GM21360 (cell line): ENCODE results near the gene ARID3C.

Experiments
- ATAC-seq: cut with Tn5 transposase; IDR thresholded peaks from one replicate; pipeline ENCODE4 v1.9.1; 2021; ENCODE audit warnings: mild to moderate bottlenecking, moderate library complexity; ENCODE audit not compliant: unreplicated experiment

The ARID3C gene

DNA sequence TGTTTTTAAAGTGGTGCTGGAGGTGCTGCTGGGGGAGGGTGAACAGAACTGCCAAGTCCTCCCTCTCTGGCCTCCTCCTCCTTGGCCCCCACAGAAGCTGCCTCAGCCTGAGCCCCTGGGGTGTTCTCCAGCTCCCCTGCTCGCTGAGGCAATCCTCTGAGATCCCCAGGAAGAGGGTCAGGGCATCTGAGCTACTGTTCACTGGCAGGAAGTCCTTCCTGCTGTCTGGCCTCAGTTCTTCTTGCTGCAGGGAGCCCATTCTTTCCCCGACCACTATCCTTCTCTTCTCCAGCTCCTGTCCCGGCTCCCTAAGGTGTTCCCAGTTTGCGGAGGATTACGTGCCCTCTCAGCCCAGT, 49.1 kb downstream of the ARID3C start:
- no peak for ATAC-seq

DNA sequence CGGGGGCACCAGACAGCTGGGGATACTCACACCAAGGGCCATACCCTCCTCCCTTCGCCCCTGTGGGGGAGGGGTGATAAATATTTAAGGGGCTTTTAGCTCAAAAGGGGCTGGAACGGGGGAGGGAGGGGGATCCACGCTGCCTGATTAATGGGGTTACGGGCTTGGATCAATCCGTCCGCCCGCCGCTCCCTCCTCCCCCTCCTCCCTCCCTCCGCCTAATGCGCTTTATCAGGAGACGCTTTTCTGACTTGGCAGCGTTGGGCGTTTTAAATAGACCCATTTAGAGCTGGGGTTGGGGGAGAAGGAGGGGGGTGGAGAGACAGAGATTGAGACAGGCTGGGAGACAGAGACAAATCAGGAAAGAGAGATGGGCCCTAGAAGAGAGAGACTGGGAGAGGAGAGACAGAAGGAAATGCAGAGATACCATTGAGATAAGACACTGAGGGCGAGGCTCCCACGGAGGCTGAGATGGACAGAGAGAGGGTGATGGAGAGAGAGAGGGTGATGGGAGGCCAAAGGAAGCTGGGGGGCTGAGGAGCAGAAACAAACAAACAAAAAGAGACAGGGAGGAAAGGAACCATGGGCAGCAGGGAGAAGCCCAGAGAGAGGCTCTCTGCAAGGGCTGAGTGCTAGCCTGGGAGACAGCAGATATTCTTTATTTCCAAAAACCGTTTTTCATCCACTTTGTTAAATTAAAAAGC, 49.6 kb downstream of the ARID3C start:
- ATAC-seq = no peak

DNA sequence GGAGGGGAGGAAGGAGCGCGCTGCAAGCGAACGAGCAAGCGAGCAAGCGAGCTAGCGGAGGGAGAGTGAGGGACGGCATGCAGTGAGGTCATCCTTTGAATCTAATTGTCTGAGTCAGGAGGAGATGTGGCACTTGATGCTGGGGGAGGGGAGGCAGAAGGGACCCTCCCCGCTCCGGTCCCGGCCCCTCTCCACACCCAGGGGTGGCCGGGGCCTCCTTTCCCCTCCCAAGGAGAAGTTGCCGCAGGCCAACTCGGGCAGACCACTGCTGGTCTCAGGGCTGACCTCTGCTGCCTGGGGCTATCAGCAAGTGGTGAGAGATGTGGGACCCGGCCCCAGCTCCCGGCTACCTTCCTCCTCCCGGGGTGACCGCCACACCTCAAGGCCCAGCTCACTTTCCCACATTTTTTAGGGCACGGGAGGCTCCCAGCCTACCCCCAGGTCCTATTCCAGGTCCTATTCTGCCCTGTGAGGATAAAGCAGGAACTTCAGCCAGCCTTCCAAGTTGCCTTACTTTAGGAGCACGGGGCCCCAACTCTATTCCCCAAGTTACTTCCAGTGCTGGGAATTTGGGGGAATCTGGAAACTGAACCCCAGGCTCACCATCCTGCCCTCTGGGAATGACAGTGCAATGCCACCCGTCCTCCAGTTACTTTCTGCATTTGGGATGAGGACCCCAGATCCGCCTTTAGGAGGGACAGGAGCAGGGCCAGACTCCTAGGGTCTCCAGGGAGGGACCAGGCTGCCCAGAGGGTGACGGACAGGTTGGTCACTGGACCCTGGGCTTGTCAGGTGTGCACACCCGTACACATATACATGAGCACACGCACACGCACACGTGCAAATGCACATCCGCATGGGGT, 50.4 kb downstream of the ARID3C start:
- ATAC-seq = no peak

DNA sequence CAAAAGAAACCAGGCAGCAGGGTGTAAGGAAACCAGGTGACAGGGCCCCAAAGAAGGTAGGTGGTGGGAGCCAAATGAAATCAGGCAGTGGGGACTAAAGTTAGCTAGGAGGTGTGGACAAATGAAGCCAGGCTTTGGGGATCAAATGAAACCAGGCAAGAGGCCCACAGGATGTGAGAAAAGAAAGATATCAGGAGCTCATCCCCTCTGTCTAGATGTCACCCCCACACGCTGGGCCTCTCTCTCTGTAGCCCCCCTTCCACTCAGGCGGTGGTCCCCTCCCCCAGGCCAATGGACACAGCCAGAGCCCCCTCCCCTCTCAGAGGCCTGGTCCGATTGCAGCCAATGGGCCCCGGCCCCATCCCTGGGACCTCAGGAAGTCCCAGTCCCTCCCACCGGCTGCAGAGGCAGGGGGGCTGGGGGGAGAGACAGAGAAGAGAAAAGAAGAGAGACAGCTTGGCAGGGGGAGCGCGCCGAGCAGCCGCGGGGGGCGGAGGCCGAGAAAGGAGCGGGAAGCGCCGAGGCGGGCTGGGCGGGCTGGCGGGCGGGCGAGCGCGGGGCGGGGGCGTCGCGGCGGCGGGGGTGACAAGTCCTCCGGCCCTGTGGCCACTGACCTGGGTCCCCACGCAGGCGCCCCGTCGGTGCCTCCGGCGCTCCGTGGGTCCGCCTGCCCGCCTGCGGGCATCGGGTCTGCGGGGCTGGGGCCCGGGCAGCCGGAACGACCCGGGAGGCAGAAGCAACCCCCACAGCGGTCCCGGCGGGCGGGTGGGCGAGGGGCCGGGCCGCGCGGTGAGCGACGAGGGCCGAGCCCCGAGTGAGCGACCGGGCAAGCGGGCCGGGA, 51.2 kb downstream of the ARID3C start:
- no peak for ATAC-seq

DNA sequence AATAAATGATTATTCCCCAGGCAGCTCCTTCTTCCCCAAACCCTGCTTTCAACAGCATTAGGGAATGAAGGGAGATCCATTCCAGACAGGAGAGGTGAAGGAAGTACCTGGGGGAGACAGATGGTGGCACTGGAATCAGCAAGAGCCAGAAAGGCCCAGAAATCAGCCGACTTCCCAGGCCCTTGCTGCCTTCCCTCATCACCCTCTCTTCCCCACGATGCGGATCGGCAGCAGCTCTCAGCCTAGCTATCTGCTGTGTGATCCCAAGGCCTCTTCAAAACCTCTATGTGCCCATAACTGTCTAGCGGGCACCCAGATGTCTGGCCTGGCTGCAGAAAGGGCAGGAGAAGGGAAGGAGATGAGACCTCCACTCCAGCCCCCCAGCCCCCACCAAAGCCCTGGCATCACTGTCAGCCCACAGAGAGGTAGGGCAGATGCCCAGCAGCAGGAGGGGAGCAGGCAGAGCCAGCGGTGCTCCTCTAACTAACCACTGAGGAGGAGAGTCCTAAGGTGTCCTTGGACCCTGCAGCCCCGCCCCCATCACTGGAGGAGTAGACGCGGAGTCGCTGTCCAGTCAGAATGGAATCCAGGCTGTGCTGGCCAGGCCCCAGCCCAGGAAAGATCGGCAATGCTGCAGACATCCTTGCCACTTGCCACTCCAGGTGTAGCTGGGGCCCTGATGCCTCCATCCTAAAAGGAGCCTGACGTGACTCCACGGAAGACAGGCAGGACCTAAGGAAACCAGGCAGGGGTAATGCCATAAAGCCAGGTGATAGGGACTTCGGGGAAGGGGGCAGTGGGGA, 52.1 kb downstream of the ARID3C start:
- no peak for ATAC-seq

DNA sequence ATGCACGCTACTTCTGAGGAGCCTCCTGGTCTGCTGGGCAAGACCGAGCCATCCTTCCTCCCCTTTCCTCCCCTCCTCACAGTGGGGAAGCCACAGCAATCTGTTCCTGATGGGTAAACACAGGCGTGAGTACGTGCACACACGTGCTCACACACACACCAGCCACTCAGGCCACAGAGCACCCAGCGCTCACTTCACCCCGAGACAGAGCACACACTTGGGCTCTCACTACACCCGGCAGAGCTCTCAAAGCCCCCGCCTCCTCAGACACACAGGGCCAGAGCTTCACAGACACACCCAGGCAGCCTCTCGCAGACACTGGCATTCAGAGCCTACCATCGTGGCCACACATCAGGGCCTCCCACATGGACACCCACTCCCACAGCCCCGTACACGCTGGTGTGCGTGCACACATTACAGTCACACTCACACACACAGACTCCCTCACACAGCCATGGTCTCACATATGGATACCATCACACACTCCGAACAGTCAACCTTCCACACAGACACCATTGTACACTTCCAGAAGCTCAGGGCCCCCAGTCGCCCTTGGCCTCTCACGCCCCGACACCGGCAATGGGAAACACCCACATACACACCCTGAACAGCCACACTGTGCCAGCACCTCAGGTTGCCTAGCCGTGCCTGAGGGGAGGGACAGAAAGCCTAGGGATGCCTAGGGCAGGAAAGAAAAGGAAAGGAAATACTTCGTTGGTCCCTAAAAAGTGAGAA, 52.8 kb downstream of the ARID3C start:
- ATAC-seq = no peak

DNA sequence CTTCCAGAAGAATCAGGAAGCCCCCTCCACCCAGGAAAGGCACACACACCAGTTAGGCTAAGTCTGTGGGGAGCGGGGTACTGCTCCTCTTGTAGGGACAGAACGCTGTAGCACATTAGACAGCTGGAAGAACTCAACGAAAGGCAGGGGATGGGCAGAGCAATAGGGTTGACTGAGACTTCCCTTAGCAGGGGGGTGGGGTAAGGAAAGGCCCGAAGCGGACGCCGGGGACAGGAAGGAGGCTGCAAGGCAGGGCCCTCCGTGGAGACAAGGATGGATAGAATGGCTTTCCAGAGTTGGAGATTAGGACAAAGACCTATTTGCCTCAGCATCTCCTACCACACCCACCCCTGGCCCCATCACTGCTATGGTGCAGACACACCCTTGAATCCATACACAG, 53.6 kb downstream of the ARID3C start:
- ATAC-seq = no peak

DNA sequence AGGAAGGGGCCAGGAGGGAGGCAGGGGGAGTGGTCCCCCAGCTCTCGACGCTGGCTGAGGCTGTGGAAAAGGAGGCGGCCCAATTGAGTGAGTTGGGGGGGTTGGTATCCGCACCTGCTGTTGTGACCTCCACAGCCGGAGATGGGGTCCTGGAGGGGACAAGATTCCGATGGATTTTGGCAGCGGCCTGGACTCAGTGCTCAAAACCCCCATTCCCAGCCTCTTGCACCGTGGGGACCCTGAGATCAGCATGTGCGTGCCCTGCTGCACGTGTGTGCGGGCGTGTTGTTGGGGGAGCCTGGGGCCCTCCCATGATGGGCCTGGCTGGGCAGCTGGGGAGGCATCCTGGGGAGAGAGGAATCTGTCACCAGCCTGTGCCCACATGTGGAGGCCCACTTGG, 54.3 kb downstream of the ARID3C start:
- ATAC-seq = no peak

DNA sequence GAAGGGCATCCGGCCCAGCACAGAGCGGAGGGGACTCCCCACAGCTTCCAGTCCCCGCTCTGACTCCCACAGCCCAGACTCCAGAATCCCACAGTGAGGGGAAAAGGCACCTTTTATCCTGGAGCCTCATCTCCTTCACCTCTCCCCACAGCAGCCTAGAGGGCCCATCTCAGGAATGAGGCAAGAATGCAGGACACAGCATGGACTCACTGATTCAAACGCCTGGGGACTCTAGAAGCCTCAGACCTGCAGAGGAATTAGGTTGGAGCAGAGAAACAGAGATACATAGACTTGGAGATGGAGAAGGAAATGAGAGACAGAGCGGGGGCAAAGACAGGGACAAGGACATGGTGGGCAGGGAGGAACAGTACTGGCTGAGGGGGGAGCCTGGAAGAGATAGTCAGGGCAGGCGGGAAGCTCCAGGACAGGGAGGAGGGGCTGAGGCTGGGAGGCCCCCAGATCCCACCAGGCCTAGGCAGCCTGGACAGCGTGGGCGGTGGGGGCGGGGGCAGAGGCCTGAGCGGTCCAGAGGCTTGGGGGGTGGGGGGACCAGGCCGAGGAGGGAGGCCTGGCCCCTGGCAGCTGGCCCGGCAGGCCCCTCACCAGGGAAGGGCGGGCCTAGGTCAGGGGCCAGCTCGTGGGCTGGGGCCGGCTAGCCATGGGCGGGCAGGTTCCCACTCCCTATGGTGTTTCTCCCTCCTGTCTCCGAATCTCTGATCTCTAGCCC, 55.1 kb downstream of the ARID3C start:
- no peak for ATAC-seq

DNA sequence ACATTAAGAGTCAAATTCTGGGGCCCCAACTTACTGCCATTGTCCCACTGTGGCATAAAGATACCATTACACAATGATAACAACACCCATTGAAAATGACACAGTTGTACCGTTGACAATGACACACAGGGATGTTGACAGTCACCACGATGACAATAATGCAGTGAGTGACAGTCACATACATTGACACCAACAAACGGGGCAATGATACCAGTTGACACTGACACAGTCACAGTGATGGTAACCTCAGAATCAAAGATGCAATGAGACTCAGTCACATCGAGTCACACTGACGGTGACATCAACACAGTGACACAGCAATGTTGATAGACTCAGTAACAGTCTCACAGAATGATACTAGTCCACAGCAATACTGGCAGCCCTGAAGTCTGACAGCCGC, 56.2 kb downstream of the ARID3C start:
- no peak for ATAC-seq

DNA sequence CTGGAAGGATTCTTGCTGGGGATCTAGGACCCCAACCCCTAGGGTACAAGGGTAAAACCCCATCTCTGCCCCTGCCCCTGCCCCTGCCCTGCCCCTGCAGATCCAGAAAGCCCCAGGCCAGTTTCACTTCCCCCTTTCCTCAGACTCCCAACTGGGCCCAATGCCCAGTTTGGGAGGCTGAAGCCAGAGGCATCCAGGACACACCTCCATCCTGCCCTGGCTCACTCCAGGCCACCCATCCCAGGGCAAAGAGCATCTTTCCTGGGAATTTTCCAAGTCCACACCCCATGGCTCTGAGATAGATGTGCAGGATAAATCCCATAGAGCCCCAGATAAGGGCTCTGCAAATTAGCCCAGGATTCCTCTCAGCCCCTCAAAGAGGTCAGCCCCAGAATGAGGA, 56.8 kb downstream of the ARID3C start:
- no peak for ATAC-seq

DNA sequence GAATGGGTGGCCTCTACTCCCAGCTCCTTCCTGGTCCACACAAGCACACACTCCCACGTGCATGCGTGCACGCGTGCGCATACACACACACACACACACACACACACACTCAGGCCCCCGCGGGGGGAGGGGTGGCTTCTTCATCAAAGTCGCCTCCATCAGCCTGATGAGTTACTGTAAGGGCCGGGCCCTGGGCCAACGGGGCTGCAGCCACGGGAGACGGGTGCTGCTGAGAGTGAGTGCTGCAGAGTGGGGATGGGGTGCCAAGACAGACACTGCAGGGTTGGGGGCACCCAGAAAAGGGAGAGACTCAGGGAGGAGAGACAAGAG, 57.4 kb downstream of the ARID3C start:
- no peak for ATAC-seq
